Activated CD4-positive, alpha-beta T cell treated with anti-CD3 and anti-CD28 coated beads for 36 hours (primary cell): ENCODE data around the gene CAMK2G. TPM values are rescaled to one million over a fixed set of nuclear protein-coding genes. Genes with fewer than 3 reads are reported as not detected.

Experiments used
- ATAC-seq: fragments of 200-7000 bp; cut with Tn5 transposase; one replicate; pipeline ENCODE4 v1.10.0; 2021; ENCODE audit warnings: mild to moderate bottlenecking, moderate library complexity
- CTCF ChIA-PET: fragments of 350-600 bp; sonication (Branson Sonifier 250); formaldehyde crosslinking; loops from one replicate; lab custom pipeline; 2021; ENCODE audit warnings: antibody characterized with exemption; lab: Charles Lee
- POLR2A ChIA-PET: fragments of 350-600 bp; sonication (Branson Sonifier 250); formaldehyde crosslinking; loops from one replicate; lab custom pipeline; 2021; ENCODE audit warnings: antibody characterized with exemption, inconsistent platforms; lab: Charles Lee
- DNase-seq: peaks from one replicate; pipeline ENCODE4 v3.0.0-alpha.2; 2020
- H3K27ac Mint-ChIP-seq: one replicate; pipeline ENCODE4 v1.8.0; 2021; ENCODE audit warnings: mixed read lengths
- H3K27me3 Mint-ChIP-seq: one replicate; pipeline ENCODE4 v1.8.0; 2021; ENCODE audit warnings: mixed read lengths
- H3K36me3 Mint-ChIP-seq: one replicate; pipeline ENCODE4 v1.8.0; 2021; ENCODE audit warnings: low read depth, mixed read lengths
- H3K4me1 Mint-ChIP-seq: one replicate; pipeline ENCODE4 v1.8.0; 2021; ENCODE audit warnings: mixed read lengths
- H3K4me3 Mint-ChIP-seq: one replicate; pipeline ENCODE4 v1.8.0; 2021; ENCODE audit warnings: mild to moderate bottlenecking, moderate library complexity, mixed read lengths
- H3K9me3 Mint-ChIP-seq: one replicate; pipeline ENCODE4 v1.8.0; 2021; ENCODE audit warnings: low read depth, mixed read lengths
- intact Hi-C, 2 experiments: fragments of 100-400 bp; cut with DNase I in 1 of 2; cut with micrococcal nuclease in 1 of 2; formaldehyde crosslinking; loops; one replicate each; pipeline versions ENCODE4 v1.14.2 to v1.15.1; 2022 to 2024; cut with DNase I, micrococcal nuclease
- total RNA-seq, 2 experiments: library from RNA; stranded (reverse); gene quantifications; one replicate each; pipeline ENCODE4 v1.2.3, GENCODE V29; 2021

CAMK2G gene
- total RNA-seq, 2 experiments from 2014 or later, result 16.4 to 19.4 TPM

GRCh38 chr10:73872190-73872710, 2.1 kb downstream of the CAMK2G start:
- H3K36me3 Mint-ChIP-seq, result peaks cover 4% of the 10 kb centered on the region
- H3K27ac Mint-ChIP-seq, result peak overlapping the region; percentile 12
- POLR2A ChIA-PET, result interaction anchor here (1.1 kb wide), 1 partner anchor 11 kb away, joined by 5 read pairs; no protein-coding TSS in a partner anchor
- CTCF ChIA-PET, result interaction anchor here (1.0 to 1.3 kb wide), 3 partner anchors 10 to 22 kb away, joined by 3 to 5 read pairs (median 4); no protein-coding TSS in a partner anchor
- no peaks in the 10 kb centered on the region for H3K27me3 Mint-ChIP-seq
- no peaks in the 10 kb centered on the region for H3K9me3 Mint-ChIP-seq
- no peak for DNase-seq
- H3K4me1 Mint-ChIP-seq, result peaks cover 66% of the 10 kb centered on the region
- peak overlapping the region; percentile 74 for H3K4me3 Mint-ChIP-seq
- ATAC-seq, result no peak
- intact Hi-C loops, result loop anchor here in 1 of 2 experiments (10.0 kb wide), 1 partner anchor 617 kb away; the partner anchor contains the start of gene MRPS16

GRCh38 chr10:73871295-73872189, 2.8 kb downstream of the CAMK2G start:
- ATAC-seq (no peak), DNase-seq (no peak)
- Mint-ChIP-seq H3K27me3 (no peaks in the 10 kb centered on the region), H3K36me3 (peaks cover 4% of the 10 kb centered on the region), H3K9me3 (no peaks in the 10 kb centered on the region), H3K27ac (peak overlapping the region; percentile 2), H3K4me3 (no peak overlapping the region), H3K4me1 (peaks cover 65% of the 10 kb centered on the region)
- intact Hi-C loops, result loop anchor here in 1 of 2 experiments (10.0 kb wide), 1 partner anchor 617 kb away; the partner anchor contains the start of gene MRPS16
- ChIA-PET CTCF (interaction anchor here (1.0 to 1.3 kb wide), 3 partner anchors 10 to 22 kb away, joined by 3 to 5 read pairs (median 4); no protein-coding TSS in a partner anchor), POLR2A (interaction anchor here (1.1 kb wide), 1 partner anchor 10 kb away, joined by 5 read pairs; no protein-coding TSS in a partner anchor)

GRCh38 chr10:73868655-73869195, 5.6 kb downstream of the CAMK2G start:
- Mint-ChIP-seq H3K36me3 (peaks cover 15% of the 10 kb centered on the region), H3K4me1 (peaks cover 78% of the 10 kb centered on the region), H3K9me3 (no peaks in the 10 kb centered on the region), H3K4me3 (no peak overlapping the region), H3K27me3 (no peaks in the 10 kb centered on the region), H3K27ac (peak overlapping the region; percentile 34)
- DNase-seq, result no peak
- intact Hi-C loops, result loop anchor here in 1 of 2 experiments (1.0 kb wide), 1 partner anchor 7 kb away; no protein-coding TSS in a partner anchor
- ChIA-PET CTCF (interaction anchor here (1.0 to 9.7 kb wide), 4 partner anchors 9 to 19 kb away, joined by 3 to 80 read pairs (median 5); no protein-coding TSS in a partner anchor), POLR2A (no interaction called here)
- no peak for ATAC-seq

DNA sequence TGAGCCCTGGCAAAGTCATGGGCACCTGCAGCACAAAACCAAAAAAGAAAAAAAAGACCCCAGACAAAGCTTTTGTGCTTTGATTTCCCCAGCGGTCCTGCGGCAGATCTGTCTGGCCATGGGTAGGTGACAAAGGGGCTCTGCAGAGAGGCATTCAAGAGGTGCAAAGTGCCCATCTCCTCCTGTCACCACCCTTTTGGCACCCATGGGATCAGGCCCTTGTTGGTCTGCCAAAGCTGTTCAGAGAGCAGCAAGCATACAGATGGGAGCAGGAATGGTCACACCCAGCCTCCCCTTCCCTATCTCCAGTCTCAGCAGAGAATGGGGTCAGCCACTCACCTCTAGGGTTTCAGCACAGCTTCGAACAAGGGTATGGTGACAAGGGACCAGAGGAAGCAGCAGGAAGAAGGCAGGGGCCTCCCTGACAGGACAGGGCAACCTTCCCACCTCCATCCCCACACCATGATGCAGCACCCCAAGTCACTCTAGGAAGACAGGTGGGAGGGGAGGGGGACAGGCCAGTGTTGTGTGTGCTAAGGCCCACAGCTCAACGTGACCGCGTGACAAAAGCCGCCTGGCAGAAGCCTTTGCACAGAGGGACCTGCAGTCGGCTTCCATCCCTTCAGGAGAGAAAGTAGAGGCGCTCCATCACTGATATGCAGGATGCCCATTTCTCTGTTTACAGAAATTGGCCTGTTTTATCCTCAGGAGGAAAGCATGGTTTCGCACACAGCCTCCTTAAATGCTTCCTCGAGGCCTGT, 6.3 kb downstream of the CAMK2G start:
- ATAC-seq (no peak), DNase-seq (no peak)
- POLR2A ChIA-PET, result interaction anchor here (0.6 kb wide), 1 partner anchor 153 kb away, joined by 9 read pairs; no protein-coding TSS in a partner anchor
- no peaks in the 10 kb centered on the region for H3K9me3 Mint-ChIP-seq
- CTCF ChIA-PET, result interaction anchor here (1.7 to 9.7 kb wide), 2 partner anchors 10 to 12 kb away, joined by 4 to 80 read pairs; no protein-coding TSS in a partner anchor
- peaks cover 15% of the 10 kb centered on the region for H3K36me3 Mint-ChIP-seq
- no peaks in the 10 kb centered on the region for H3K27me3 Mint-ChIP-seq
- H3K27ac Mint-ChIP-seq, result peak overlapping the region; percentile 34
- intact Hi-C loops, result no loop called here
- no peak overlapping the region for H3K4me3 Mint-ChIP-seq
- H3K4me1 Mint-ChIP-seq, result peaks cover 82% of the 10 kb centered on the region

GRCh38 chr10:73867126-73867807, 7.1 kb downstream of the CAMK2G start:
- Mint-ChIP-seq H3K4me1 (peaks cover 82% of the 10 kb centered on the region), H3K9me3 (no peaks in the 10 kb centered on the region), H3K27me3 (no peaks in the 10 kb centered on the region), H3K27ac (peak overlapping the region; percentile 99), H3K36me3 (peaks cover 15% of the 10 kb centered on the region), H3K4me3 (no peak overlapping the region)
- POLR2A ChIA-PET, result interaction anchor here (0.6 kb wide), 1 partner anchor 1497 kb away, joined by 3 read pairs; no protein-coding TSS in a partner anchor
- DNase-seq (no peak), ATAC-seq (no peak)
- intact Hi-C loops, result no loop called here
- CTCF ChIA-PET, result interaction anchor here (1.2 to 9.7 kb wide), 2 partner anchors 11 to 19 kb away, joined by 4 to 80 read pairs; no protein-coding TSS in a partner anchor

DNA sequence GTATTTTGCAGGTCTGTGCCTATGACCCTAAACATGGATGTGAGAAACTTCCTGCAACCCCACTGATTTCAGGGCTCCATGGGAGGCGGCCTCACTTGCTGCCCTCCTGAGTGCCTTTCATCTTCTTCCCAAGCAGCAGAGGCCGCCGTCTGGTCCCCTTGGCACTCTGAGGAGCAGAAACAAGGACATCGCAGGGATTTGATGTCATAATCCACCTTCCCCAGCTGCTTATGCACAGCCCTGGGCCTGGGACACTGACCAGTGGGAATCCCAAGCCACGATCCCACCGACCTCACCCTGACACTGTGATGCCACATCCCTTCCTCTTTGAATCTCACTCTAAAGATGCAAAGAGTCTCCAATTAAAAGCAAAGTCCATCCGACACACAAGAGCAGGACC, 7.7 kb downstream of the CAMK2G start:
- H3K27ac Mint-ChIP-seq, result peak overlapping the region; percentile 99
- H3K4me3 Mint-ChIP-seq, result no peak overlapping the region
- intact Hi-C loops, result no loop called here
- H3K36me3 Mint-ChIP-seq, result peaks cover 15% of the 10 kb centered on the region
- DNase-seq (no peak), ATAC-seq (no peak)
- no peaks in the 10 kb centered on the region for H3K9me3 Mint-ChIP-seq
- H3K27me3 Mint-ChIP-seq, result no peaks in the 10 kb centered on the region
- CTCF ChIA-PET, result interaction anchor here (0.6 to 9.7 kb wide), 3 partner anchors 12 to 337 kb away, joined by 4 to 80 read pairs (median 7); no protein-coding TSS in a partner anchor
- peaks cover 79% of the 10 kb centered on the region for H3K4me1 Mint-ChIP-seq
- POLR2A ChIA-PET, result interaction anchor here (0.8 kb wide), 1 partner anchor 13 kb away, joined by 3 read pairs; no protein-coding TSS in a partner anchor

DNA sequence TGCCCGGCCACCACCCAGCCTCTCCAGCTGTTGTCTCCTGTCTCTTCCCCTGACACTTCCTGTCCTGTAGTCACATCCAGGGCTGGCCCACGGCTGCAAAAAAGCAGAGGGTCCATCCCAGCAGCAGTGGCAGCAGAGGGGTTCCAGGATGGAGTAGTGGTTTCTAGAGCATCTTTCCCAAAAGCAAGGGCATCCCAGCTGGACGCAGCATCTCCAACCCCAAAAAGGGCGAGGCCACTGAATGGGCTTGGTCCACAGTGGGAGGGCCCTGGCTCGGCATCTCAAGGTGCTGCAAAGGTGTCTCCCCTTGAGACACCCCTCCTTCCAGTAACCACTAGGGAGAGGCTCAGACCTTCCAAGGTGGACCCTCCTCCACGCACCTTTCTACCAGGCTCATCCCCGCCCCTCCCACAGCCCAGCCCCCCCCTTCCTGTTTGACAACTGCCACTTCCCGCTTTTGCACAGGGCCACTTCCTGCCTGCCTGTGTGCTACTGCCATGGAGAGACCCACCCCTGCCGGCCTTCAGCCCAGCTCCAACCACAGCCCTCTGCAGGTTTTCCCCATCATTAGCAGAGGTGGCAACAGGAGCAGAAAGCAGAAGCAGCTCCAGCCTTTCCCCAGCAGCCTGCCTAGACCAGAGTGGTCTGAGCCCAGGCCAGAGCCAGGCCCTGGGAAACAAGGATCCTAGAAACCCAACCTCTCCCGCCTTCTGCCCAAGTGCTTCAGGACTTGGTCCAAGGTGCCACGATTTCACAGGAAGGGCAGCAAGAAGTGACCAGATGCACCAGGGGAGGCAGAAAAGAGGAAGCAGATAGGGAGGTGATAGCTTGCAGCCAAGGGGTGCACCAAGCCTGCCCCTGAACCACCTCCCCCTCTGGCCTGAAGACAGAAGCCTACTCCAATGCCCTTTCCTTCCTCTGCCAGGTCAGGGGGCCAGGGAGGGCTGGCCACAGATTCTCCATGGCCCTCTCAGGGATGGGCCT, 8.6 kb downstream of the CAMK2G start:
- Mint-ChIP-seq H3K36me3 (peaks cover 13% of the 10 kb centered on the region), H3K27ac (peak overlapping the region; percentile 99), H3K4me1 (peaks cover 77% of the 10 kb centered on the region), H3K9me3 (no peaks in the 10 kb centered on the region), H3K27me3 (no peaks in the 10 kb centered on the region), H3K4me3 (peak overlapping the region; percentile 70)
- ChIA-PET CTCF (interaction anchor here (0.6 to 9.7 kb wide), 4 partner anchors 13 to 337 kb away, joined by 3 to 80 read pairs (median 6); no protein-coding TSS in a partner anchor), POLR2A (interaction anchor here (0.8 kb wide), 1 partner anchor 14 kb away, joined by 3 read pairs; no protein-coding TSS in a partner anchor)
- peak; percentile 88 for ATAC-seq
- DNase-seq, result peak; percentile 73
- intact Hi-C loops, result loop anchor here in 1 of 2 experiments (1.0 kb wide), 1 partner anchor 8 kb away; no protein-coding TSS in a partner anchor

- DNase-seq (peak; percentile 40), ATAC-seq (no peak)
- Mint-ChIP-seq H3K4me3 (peak overlapping the region; percentile 70), H3K27me3 (no peaks in the 10 kb centered on the region), H3K36me3 (peaks cover 16% of the 10 kb centered on the region), H3K9me3 (no peaks in the 10 kb centered on the region), H3K27ac (peak overlapping the region; percentile 99), H3K4me1 (peaks cover 76% of the 10 kb centered on the region)
- intact Hi-C loops, result loop anchor here in 1 of 2 experiments (1.0 kb wide), 1 partner anchor 8 kb away; no protein-coding TSS in a partner anchor
- ChIA-PET CTCF (interaction anchor here (0.8 to 9.7 kb wide), 3 partner anchors 13 to 75 kb away, joined by 3 to 80 read pairs (median 3); no protein-coding TSS in a partner anchor), POLR2A (no interaction called here)
Observed at GRCh38 chr10:73865107-73865458, 9.3 kb downstream of the CAMK2G start.

DNA sequence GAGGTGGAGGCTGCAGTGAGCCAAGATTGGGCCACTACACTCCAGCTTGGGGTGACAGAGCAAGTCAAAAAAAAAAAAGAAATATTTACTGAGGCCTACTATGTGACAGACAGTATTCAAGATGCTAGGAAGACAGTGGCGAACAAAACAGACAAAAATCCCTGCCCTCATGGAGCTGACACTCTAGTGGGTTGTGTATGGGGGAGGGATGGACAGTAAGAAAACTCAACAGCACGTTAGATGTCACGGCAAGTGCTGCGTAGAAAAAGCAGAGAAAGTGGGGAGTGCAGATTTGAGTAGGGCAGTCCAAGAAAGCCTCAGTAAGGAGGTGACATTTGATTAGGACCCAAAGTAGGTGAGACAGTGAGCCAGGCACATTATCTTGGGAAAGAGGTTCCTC, 10.1 kb downstream of the CAMK2G start:
- peaks cover 19% of the 10 kb centered on the region for H3K36me3 Mint-ChIP-seq
- POLR2A ChIA-PET, result no interaction called here
- H3K27ac Mint-ChIP-seq, result peak overlapping the region; percentile 99
- H3K27me3 Mint-ChIP-seq, result no peaks in the 10 kb centered on the region
- no peaks in the 10 kb centered on the region for H3K9me3 Mint-ChIP-seq
- intact Hi-C loops, result no loop called here
- CTCF ChIA-PET, result interaction anchor here (0.8 to 9.7 kb wide), 6 partner anchors 13 to 76 kb away, joined by 3 to 80 read pairs (median 3); no protein-coding TSS in a partner anchor
- H3K4me3 Mint-ChIP-seq, result no peak overlapping the region
- H3K4me1 Mint-ChIP-seq, result peaks cover 84% of the 10 kb centered on the region
- ATAC-seq (no peak), DNase-seq (no peak)
